HG03064 (cell line): ENCODE measurements around the gene APOD.

Experiments used
- ATAC-seq: cut with Tn5 transposase; IDR thresholded peaks from one replicate; pipeline ENCODE4 v1.9.1; 2021; ENCODE audit warnings: low read depth; ENCODE audit not compliant: unreplicated experiment

The APOD gene

DNA sequence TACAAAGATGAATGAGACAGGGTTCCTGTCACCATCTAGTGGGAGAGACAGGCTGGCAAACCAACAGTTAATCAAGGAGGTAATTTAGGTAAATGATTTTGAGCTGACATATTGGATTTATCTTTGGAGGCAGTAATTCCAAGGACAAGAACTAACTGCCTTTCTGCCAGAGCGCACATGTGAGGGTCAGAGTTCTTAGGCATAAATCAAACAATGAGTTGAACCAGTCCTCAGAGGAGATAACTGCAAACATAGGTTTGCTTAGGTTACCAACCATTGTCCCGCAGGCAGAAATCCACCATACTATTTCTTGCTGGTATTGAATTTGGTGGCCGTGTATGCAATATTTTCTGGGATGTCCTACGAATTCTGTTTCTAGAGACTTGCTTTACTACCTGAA, 26.4 kb downstream of the APOD start:
- no peak for ATAC-seq

DNA sequence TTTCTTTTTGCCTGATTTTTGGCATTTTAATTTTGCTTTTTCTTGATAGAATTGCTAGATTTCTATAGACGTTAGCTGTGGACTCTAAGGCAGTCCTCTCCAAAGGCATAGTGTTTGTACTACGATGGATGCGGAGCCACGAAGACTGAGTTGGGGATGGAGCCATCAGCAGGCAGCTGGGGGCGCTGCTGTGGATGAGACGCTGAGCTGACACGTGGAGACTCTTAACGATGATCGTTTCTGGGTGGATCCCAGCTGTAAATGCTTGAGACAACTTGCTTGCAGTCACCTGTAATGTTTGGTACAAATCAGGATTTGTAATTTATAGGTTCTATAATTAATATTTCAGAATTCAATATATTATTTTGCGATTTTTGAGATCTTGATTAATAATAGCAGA, 27.4 kb downstream of the APOD start:
- ATAC-seq, result no peak

DNA sequence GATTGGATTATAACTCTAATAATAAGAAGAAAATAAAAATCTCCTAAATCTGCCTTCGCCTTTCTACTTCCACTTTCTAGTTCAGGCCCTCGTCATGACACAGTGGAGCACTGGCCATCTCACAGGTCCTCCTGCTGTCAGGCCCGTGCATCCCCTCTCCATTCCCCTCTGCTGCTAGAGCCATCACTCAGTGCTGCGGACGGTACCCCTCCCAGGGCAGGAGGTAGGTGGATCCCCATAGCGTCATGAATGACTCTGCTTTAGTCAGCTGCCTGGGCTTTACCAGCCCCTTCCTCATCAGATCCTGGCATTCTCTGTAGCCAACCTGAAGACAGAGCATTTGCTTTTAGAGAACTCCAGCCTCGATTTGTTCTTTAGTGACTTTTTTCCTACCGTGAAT, 28.6 kb downstream of the APOD start:
- ATAC-seq, result no peak

DNA sequence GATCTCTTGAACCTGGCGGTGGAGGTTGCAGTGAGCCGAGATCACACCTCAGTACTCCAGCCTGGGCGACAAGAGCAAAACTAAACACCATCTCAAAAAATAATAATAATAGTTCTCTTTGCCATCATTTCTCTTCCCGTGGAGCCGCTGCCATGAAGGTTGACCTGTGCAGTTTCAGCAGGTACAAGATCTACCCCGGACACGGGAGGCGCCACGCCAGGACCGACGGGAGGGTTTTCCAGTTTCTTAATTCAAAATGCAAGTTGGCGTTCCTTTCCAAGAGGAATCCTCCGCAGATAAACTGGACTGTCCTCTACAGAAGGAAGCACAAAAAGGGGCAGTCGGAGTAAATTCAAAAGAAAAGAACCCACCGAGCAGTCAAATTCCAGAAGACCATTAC, 29.3 kb downstream of the APOD start:
- no peak for ATAC-seq

DNA sequence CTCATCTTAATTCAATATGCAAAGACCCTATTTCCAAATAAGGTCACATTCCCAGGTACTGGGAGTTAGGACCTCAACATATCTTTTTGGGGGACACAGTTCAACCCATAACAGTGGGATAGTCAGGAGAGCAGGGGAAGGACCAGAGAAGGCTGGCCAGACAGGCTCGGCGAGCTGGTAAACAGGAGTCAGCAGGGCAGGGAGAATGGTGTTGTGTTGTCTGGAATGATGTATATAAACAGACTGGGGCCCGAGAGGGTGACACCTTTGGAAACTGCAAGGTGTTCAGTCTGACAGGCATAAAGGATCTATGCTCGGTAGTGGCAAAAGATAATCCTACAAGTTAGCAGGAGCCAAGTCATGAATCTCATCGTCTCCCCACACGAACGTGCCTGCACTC, 30.5 kb downstream of the APOD start:
- ATAC-seq, result no peak

DNA sequence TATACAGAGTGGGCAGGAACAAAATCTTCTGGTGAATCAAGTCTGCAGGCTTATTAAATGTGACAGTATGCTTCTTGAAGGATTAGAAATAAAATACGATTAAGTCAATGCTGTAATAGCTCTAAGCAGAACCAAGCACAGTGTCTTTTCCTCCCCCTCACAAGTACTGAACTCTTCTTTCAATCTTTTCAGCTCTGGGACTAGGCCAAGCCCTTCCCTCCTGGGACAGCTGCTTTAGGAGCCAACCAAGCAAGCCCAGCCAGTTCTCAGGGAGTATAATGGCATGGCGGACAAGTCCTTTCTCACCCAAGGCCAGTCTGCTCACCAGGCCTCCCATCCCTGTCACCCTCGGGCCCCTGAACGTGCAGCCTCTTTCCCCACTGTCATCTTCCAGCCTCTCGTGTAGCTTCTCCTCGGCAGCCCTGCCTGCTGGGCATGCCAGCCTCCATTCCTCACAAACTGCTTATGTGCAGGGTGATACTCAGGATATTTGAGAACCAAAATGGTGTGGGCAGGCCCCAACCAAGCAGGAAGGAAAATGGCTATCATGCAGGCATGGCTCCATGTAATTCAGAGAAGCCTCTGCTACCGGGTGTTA, 32.3 kb downstream of the APOD start:
- no peak for ATAC-seq

DNA sequence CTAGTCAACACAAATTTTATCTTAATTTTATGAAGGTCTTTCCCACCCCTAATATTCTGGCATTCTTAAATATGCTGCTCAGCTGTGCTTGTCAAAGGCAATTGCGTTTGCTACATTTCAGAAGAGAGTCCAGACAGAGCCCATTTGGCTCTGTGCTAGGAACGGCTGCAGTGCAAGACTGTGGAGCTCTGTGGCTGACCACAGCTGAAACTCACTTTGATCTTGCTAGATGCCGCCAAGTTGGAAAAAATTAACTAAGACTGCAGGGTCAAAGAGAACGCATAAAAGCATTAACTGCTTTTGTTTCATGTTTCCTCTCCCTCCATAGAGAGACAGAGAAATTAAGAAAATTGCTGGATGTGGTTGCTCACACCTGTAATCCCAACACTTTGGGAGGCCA, 33.0 kb downstream of the APOD start:
- ATAC-seq, result no peak

DNA sequence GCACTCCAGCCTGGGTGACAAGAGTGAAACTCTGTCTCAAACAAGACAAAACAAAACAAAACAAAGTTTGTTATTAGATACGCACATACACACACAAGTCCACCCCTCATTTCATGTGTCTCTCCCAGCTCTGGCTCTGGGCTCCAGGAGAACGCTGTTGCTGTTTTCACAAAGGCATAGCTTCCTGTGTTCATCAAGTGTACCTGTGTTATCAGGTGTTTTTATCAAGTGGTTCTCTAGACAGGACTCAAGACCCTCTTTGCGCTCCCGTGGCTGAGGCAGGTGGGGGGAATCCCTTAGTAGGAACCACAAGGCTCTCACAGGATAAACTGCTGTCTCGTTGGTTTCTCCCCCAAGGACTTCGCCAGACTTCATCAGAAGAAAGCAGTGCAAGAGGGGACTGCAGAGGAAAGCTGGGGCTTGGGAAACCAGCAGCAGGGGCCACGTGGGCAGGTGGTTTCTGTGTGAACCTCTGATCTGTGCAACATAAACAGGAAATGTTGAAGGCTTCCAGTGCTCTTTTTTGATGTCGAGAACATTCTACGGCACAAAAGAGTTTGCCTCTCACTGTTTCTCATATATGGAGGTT, 33.7 kb downstream of the APOD start:
- peak; percentile 69 for ATAC-seq

DNA sequence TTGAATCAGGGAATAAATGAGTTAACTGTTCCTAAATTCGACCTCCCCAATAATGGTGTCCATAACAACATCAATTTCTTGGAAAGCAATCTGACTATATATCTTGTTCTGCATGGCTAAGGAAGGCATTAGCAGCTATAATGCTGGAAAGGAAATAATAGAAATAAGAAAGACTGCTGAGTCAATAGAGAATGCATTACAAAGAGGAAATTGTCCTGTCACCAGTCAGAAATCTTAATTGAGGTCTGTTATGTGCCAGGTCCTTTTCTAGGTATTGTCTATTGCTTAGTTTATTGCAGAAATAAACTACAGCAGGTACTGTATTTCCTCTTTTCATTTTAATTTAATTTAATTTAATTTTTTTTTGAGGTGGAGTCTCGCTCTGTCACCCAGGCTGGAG, 34.8 kb downstream of the APOD start:
- no peak for ATAC-seq

DNA sequence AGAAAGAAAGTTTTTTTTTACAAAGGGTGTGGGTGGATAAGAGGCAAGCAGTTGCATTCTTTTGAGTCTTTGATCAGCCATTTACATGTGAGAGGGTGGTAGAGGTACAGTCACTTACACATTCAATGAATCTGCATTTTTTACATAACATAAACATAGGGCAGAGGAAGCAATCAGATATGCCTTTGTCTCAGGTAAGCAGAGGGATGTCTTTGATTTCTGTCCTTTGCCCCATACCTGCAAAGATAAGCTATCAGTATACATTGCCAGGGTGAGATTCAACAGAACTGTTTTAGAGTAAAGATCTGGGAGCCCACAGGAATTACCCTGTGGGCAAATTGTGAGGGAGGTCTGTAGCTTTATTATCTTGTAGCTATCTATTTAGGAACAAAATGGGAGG, 35.2 kb downstream of the APOD start:
- no peak for ATAC-seq

DNA sequence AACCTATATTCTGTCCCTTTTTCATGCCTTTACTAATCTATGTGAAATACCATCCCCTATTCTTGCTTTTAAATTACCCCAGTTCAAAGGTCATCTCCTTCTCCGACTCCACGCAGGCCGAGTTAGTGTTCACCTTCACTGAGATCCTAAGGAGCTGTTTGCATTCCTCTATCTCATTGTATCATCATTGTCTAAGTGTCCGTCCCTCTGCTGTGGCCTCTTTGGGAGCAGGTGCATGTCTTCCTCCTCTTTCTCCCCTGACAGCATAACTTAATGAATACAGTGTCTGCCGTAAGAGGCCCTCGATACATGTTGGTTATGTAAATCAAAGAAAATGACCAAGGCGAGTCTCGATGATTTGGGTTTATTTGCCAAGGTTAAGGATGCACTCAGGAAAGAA, 35.7 kb downstream of the APOD start:
- ATAC-seq, result no peak

DNA sequence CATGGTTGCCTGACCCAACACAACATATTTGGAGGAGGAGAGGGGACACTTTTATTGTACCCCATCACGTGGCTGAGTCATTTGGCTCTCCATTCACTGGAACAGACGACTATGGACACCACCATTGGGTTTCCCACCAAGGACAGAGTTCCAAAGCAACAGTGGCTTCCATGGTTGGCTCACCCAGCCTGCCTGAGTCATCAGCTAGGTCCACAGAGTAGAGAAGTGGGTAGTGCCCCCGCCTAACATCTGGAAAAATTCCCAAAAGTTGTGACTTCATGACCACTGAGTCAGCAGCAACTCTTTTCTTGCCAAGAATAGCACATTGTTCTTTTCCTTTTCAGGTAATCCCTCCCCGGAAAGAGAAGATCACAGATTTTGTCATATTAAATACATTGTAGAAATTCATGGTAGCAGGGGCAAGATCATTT, 37.6 kb downstream of the APOD start:
- no peak for ATAC-seq

DNA sequence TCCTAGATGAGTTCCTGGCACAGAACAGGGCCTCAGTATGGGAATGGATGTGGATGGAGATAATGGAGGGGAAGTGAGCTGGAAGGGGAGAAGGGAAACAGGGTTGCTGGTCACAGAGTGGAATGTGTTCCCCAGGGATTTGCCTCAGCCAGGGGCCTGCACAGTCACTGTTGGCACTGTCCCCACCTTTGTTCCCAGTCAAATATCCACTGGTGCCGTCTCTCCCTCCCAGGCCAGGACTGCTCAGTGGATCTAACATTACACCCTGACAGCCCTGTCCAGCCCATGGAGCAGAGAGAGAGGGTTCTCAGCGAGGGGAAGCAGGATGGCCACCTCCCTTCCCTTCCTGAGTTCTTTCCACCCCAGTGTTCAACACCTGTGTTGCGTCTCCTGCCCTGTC, 39.1 kb downstream of the APOD start:
- ATAC-seq, result no peak

DNA sequence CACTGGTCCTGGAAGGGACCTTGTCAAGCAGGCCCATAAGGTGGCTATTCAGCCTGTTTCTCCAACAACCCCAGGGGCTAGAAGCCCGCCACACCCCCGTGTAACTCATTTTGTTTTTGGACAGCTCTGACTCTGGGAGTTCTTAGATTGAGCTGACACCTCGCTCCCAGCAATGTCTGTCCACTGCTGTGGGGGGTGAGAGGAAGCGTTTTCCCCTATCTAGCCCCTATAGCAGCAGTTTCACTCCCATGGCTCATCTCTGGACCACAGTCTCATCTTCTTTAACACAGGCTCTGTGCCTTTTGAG, 39.6 kb downstream of the APOD start:
- no peak for ATAC-seq

DNA sequence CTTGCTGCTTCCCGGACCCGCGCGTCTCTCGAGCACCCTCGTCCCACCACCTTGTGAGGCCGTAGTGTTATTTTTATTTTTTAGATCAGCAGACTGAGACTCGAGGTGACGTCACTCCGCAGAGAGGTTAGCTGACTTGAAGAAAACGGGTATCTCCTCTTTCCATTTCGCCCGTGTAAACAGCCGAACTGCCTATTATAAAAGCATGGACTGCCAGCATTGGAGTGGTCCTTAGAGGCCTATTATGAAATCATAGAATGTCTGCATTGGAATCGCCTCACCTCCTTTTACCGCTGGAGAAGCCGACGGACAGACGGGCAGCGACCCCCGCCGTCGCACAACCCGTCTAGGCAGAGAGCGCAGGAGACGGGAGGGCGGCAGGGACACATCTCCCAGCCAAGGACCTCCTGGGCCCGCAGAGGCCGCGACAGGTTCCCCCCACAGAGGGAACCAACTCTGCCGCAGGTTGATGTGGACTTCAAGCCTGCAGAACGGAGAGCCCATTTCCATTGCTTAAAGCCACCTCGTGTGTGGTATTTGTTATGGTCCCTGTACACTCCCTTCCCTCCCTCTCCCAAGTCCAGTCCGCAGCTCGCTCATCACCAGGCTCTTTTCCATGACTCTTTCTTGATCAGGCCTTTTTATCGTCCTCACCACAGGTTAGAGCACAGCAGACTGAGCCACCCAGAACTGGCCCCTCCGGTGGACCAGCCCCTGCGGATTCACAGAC, 40.1 kb downstream of the APOD start:
- ATAC-seq, result no peak

DNA sequence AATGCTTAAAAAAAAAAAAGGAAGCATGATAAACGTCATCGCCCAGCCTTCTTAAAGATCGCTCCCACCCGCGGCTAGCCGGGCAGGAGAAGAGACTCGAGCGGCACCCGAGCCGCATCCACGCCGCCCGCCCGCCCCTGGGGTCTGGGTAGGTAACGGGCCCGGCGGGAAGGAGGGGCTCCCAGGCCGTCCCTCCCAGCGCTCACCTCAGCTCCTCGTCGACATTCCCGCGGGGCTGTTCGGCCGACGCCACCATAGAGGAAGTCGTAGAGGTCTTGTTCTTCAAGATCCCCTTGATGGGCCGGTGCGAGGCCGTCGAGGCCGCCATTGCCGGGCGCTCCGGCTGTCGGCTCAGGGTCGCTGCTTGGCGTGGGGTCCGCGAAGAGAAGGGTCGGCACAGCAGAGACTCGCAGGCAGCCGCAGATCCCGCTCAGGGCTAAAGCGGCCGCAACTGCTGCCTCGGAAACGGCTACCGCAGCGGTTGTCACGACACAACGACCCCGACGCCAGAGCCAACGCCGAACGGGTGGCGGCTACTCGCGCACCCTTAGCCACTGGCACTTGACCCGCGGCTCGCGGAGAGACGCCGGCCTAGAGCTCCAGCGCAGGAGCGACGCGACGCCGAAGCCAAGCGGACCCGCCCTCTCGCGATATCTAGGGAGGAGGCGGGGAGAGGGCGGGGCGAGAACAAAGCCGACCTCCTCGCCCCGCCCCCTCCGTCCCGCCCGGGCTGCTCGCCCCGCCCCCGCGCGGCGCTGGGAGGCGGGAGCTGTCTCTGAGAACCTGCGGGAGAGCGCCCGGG, 40.8 kb downstream of the APOD start, which contains the start of gene PPP1R2:
TSS of gene PPP1R2 (minus strand) at position 628 of the 802 bp plus-strand sequence. CDS start at position 328, 300 bp downstream.
- peak; percentile 68 for ATAC-seq

DNA sequence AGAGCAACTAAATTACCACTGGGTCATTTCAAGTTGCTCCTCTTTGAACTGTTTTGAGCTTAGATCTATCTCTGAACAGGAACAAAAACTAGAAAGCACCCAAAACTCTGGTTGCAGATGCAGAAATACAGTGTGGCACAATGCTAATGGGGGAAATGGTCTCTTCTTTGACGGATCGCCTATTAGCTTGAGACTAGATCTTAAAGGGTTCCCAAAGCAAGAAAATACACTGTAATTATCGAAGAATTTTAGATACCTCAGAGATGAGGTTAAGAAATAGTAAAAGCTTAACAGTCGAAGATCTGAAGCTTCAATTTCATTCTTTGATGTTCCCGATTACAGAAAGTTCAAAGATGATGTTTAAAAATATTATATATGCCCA, 41.4 kb downstream of the APOD start:
- no peak for ATAC-seq

DNA sequence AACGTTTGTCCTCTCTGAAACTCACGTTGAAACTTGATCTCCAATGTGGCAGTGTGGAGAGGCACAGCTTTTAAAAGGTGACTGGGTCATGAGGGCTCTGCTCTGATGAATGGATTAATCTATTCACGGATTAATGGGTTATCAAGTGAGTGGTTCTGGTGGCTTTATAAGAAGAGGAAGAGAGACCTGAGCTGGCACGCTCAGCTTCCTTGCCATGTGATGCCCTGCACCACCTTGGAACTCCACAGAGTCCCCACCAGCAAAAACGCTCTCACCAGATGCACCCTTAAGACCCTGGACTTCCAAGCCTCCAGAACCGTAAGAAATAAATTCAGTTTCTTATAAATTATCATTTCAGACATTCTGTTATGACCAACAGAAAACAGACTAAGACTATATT, 43.2 kb downstream of the APOD start:
- ATAC-seq, result no peak

DNA sequence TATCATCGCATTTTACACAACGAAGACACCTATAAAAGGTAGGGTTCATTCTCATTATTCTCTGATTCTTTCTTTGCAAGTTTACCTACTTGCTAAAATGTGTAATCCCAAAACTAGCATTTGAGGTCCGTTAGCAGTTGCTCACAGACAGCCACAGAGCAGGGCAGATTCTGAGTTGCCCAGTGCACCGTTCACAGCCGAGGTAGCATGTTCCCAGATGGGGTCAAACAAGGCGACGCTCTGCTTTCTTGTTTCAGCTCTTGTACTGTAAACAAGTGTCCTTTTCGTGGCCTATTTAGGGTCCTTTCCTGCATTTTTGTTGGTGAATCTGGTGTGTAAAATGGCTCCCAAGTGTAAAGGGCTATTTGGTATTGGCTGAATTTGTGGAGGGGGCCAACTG, 43.7 kb downstream of the APOD start:
- ATAC-seq, result no peak

DNA sequence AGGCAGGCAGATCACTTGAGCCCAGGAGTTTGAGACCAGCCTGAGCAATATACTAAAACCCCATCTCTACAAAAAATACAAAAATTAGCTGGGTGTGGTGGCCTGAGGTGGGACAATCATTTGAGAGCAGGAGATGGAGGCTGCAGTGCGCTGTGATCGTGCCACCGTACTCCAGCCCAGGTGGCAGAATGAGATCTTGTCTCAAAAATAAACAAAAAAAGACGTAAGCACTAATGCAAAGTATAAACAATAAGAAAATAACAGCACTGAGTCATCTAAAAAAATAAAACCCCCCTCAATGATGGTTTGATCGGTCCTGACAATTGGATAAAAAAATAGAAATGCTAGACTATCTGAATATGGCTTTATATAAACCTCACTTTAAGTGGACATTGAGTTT, 44.3 kb downstream of the APOD start:
- no peak for ATAC-seq

DNA sequence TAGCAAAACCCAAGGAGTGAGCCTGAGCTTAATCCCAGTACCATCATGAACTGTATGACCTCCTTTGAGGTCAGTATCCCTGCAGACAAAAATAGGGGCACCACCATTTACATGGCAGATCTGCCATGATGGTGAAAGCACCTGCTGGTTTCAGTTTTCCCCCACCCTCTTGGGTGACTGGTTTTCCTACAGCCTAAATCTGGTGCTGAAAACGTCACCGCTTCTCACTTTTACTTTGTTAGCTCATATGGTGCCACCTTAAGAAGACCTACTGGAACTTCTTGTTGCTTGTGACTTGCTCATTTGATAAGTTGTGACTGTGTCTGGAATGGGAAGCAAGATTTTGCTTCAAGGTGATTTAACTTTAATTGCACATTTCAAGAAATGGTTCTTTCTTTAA, 45.7 kb downstream of the APOD start:
- ATAC-seq, result peak; percentile 39

DNA sequence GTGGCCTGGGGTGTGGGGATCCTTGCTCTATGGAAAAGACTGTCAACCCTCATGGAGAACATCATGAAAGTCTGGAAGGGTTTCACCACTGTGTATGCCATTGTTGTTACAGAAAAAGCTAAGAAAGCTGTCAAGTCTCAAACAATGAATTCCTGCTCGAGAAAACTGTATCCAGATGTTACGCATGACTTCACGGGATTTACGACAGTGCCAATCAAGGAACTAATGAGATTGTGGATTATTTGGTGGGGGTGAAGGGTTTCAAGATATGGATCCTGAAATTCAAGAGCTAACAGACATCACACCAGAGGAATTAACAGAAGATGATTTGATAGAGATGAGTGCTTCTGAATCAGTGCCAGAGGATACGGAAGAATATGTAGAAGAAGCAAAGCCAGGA, 48.4 kb downstream of the APOD start:
- ATAC-seq, result no peak
